Ishikawa (cell line): ENCODE results near the gene ASTN2.

Experiments used
- CREB1 ChIP-seq: IDR thresholded peaks from 2 replicates; pipeline ENCODE4 v1.6.1; 2012; ENCODE audit warnings: low read depth
- EGR1 ChIP-seq: IDR thresholded peaks from 2 replicates; pipeline ENCODE4 v1.6.1; 2012
- EP300 ChIP-seq: IDR thresholded peaks from 2 replicates; pipeline ENCODE4 v1.6.1; 2012; ENCODE audit warnings: borderline replicate concordance
- FOXM1 ChIP-seq: IDR thresholded peaks from 2 replicates; pipeline ENCODE4 v1.6.1; 2012; ENCODE audit warnings: low read depth, borderline replicate concordance
- MAX ChIP-seq: IDR thresholded peaks from 2 replicates; pipeline ENCODE4 v1.6.1; 2012
- RAD21 ChIP-seq: IDR thresholded peaks from 2 replicates; pipeline ENCODE4 v1.6.1; 2012; ENCODE audit warnings: low read depth
- REST ChIP-seq: IDR thresholded peaks from 2 replicates; pipeline ENCODE4 v1.6.1; 2012; ENCODE audit warnings: low read depth, mild to moderate bottlenecking
- TAF1 ChIP-seq: IDR thresholded peaks from 2 replicates; pipeline ENCODE4 v1.6.1; 2012; ENCODE audit warnings: low read depth, mild to moderate bottlenecking
- TEAD4 ChIP-seq: IDR thresholded peaks from 2 replicates; pipeline ENCODE4 v1.6.1; 2012
- USF1 ChIP-seq: IDR thresholded peaks from 2 replicates; pipeline ENCODE4 v1.6.1; 2012
- YY1 ChIP-seq: IDR thresholded peaks from 2 replicates; pipeline ENCODE4 v1.6.1; 2012; ENCODE audit warnings: low read depth
- ZBTB7A ChIP-seq: IDR thresholded peaks from 2 replicates; pipeline ENCODE4 v1.6.1; 2012; ENCODE audit warnings: low read depth

GRCh38 chr9:116390303-116391228 is 1024.3 kb downstream of the ASTN2 start:
- no peak for TF ChIP-seq ZBTB7A
- TF ChIP-seq USF1, result no peak
- no peak for TF ChIP-seq EP300
- no peak for TF ChIP-seq EGR1
- TF ChIP-seq RAD21, result no peak
- no peak for TF ChIP-seq TEAD4
- no peak for TF ChIP-seq CREB1
- TF ChIP-seq REST, result no peak
- TF ChIP-seq FOXM1, result no peak
- no peak for TF ChIP-seq MAX
- no peak for TF ChIP-seq YY1
- no peak for TF ChIP-seq TAF1
